ENCODE data around the gene OR10G6. TPM values are rescaled to one million over a fixed set of nuclear protein-coding genes. Genes with fewer than 3 reads are reported as not detected.
"Not testable (repeated sequence)": the region's sequence is repeated elsewhere in the genome, so short reads cannot be mapped to it uniquely, and the experiment has no call there.

Gene OR10G6, protein sequence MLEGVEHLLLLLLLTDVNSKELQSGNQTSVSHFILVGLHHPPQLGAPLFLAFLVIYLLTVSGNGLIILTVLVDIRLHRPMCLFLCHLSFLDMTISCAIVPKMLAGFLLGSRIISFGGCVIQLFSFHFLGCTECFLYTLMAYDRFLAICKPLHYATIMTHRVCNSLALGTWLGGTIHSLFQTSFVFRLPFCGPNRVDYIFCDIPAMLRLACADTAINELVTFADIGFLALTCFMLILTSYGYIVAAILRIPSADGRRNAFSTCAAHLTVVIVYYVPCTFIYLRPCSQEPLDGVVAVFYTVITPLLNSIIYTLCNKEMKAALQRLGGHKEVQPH
- total RNA-seq, result not detected in 2 replicates
- polyA plus RNA-seq (2012), result not detected

DNA sequence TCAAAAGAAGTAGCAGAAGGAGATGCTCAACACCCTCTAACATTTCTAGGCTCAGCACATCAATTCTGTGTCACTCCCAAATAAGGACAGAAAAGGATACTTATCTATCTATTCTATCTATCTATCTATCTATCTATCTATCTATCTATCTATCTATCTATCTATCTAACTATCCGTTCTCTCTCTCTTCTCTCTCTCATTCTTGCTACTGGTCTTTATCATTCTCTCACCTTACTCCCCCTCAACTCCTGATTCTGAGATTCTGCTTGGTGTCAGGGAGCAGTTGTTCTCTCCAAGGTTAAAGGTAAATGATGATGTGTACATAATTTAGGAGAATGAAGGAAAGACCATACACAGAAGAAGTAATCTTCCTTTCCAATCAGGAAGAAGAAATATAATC is at the start of gene OR10G6:
TSS of gene OR10G6 (minus strand) at position 43 of the 400 bp plus-strand sequence. CDS start at position 43, 0 bp downstream.
- no peak for DNase-seq (ENCODE audit: low read depth)

DNA sequence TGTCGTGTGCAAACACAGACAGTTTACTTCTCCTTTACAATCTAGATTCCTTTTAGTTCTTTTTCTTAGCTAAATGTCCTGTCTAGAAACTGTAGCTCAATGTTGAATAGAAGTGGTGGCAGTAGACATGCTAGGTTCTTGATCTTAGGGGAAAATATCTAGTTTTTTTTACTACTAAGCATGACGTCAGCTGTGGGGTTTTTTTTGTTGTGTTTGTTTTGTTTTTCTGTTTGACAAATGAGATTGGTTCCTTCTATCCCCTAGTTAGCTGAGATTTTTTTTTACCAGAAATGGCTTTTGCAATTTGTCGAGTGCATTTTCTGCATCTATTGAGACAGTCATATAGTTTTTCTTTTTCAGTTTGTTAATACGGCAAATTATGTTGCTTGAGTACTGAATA is 48.5 kb upstream of the OR10G6 start:
- no peak for DNase-seq (ENCODE audit: low read depth)

DNA sequence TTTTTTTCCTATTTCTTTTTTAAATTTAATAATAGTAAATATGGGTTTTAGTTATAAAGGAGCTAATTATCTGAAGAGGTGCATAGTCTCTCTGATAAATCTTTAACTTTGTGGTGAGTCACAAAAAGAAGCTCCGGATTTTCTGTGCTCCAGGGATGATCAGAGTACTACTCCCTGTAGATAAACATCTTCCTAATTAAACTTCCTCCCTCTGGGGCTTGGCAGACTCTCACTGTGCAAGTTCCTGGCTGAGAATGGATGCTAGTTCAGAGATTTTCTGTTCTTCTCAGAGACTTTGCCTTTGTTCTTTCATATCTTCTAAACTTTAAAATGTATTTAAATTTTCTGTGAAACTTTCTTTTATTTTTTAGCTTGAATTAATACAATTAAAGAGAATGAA is 46.3 kb upstream of the OR10G6 start, which contains the start of gene OR10G7:
TSS of gene OR10G7 (minus strand) at position 72 of the 400 bp plus-strand sequence. CDS start 2,324 bp downstream, outside the sequence.
- DNase-seq (ENCODE audit: low read depth), result no peak

DNA sequence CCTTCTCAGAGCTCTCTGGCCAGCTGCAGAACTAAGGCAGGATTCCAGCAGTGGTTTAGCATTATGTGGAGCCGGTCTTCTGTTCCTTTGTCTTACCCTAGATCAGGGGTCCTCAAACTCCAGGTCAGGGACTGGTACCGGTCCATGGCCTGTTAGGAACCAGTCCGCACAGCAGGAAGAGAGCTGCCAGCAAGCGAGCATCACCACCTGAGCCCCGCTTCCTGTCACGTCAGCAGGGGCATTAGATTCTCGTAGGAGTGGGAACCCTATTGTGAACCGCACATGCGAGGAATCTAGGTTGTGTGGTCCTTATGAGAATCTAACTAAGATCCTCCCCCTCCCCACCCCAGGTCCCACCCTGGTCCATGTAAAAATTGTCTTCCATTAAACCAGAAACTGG is 44.6 kb upstream of the OR10G6 start:
- DNase-seq (ENCODE audit: low read depth), result no peak

DNA sequence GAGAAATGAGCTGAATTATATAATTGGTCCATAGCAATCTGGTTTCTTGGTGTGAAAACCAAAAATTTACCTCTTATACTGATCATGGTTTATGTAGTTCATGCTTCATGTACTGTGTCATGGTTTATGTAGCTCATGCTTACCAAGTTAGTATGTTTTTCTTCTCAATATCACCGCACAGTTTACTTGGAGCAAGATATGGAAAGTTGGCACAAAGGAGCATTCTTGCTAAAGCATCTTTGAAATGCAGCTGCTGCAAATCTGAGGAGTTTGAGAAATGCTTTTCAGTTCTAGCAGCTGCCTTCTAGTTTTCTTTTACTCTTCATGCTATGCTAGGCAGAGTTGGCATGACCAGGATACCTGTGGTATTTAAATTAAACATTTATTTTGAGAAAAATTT is 41.7 kb upstream of the OR10G6 start:
- peak; percentile 2 for DNase-seq (ENCODE audit: low read depth)

DNA sequence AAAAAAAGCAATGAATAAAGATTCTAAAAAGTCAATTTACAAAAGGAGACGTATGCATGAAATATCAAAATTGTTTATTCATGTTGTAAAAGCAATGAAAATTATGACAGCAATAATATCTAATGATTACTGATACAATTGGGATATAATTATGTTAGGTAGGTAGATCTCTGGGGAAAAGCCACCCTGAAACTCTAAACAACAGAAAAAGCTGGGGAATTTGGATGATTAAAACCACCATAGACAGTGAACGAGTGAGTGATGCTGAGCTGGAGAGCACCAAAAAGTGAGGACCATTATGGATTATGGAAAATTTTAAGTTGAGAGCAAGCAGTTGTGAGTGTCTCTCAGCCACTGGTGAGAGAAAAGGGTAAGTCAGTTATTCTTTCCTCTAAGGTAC is 31.5 kb upstream of the OR10G6 start, which contains the start of gene OR10G8:
TSS of gene OR10G8 (plus strand) at position 301 of the 400 bp plus-strand sequence. CDS start 2,825 bp downstream, outside the sequence.
- no peak for DNase-seq (ENCODE audit: low read depth)

DNA sequence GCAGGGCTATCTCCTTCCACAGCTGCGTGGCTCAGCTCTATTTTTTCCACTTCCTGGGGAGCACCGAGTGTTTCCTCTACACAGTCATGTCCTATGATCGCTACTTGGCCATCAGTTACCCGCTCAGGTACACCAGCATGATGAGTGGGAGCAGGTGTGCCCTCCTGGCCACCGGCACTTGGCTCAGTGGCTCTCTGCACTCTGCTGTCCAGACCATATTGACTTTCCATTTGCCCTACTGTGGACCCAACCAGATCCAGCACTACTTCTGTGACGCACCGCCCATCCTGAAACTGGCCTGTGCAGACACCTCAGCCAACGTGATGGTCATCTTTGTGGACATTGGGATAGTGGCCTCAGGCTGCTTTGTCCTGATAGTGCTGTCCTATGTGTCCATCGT is 20.9 kb upstream of the OR10G6 start:
- not testable (repeated sequence) for DNase-seq (ENCODE audit: low read depth)

DNA sequence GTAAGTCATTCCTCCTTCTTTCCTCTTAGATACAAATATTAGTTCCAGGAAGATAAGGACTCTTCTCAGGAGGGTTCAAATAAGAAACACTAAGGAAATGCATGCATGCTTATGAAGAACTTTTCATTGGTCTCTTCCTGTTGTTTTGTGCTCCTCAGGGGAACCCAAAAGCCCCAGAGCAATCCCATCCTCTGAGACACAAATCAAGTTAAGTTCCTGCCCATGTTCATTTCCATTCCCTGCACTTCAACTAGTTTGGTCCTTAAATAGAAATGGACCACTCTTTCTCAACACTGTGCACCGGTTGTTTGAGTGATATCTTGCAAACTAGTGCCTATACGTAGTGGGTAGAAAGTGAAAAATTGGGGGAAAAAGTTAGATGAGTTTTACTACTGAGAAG is 17.7 kb upstream of the OR10G6 start, which contains the start of gene OR10G4:
TSS of gene OR10G4 (plus strand) at position 301 of the 400 bp plus-strand sequence. CDS start 2,578 bp downstream, outside the sequence.
- DNase-seq (ENCODE audit: low read depth), result no peak

DNA sequence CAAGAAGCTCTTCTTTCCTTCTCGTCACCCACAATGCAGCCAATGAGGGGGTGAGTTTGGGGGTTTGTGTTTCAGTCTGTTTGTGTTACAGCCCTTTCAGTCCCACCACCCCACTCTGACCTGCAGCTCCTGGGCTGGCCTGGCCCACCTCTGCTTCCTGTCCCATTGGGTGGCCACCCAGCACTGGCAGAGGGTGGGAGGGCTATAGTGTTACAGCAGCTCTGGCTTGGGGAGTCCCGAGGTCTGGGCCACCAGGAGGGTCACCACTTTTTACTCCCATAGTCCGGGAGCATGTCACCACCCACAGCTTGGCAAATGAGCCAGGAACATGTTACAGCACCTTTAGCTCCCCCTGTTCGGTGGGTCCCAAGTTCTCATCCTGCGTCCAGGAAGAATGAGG is 15.7 kb downstream of the OR10G6 start:
- DNase-seq (ENCODE audit: low read depth), result no peak

DNA sequence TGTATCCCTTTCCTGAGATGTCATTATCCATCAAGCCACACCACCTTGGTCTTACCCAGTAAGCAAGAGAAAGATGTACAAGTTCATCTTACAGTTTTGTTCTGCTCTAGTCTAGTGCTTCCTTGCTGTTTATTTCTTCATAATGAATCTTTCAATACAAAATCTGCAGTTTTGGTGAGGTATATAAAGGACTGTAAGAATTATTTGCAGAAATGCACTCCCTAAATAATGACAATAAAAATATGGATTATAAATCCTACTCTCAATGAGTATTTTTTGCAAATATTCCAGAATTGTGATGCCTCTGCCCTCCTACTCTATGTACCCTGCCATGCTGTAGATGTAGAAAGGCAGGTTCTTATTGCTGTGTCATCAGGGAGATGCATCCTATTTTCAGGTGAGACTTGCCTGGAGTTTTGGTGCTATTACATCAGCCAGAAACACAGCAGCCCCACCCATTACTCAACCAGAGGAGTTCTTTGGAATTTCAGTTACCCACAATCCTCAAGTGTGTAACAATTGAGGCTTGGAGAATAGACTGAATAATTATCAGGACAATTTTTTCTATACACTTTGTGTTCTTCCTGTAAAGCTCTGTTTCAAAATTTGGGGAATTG is 17.1 kb downstream of the OR10G6 start, which contains the start of gene OR10S1:
TSS of gene OR10S1 (minus strand) at position 51 of the 617 bp plus-strand sequence. CDS start 117 bp downstream, outside the sequence.
- no peak for DNase-seq (ENCODE audit: low read depth)

DNA sequence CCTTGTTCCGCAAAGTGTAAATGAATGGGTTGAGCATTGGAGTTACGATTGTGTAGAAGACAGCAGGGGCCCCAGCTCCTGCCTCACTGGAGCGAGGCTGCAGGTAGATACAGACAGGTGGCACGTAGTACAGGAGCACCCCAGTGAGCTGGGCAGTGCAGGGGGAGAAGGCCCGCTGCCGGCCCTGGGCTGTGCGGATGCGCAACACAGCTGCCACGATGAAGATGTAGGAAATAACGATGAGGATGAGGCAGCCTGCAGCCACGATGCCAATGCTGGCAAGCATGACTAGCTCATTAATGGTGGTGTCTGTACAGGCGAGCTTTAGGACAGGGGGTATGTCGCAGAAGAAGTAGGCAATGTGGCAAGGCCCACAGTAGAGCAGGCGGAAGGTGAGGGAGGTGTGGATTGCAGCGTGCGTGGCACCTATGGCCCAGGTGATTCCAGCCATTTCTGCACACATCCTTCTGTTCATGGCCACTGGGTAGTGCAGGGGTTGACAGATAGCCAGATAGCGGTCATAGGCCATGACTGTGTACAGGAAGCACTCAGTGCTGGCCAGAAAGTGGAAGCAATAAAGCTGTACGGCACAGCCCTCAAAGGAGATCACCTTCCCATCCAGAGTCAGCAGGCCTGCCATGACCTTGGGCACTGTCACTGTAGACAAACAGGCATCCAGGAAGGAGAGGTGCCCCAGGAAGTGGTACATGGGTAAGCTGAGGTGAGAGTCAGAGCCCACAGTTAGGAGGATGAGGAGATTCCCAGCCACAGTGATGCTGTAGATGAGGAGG is 18.0 kb downstream of the OR10G6 start:
- no peak for DNase-seq (ENCODE audit: low read depth)

DNA sequence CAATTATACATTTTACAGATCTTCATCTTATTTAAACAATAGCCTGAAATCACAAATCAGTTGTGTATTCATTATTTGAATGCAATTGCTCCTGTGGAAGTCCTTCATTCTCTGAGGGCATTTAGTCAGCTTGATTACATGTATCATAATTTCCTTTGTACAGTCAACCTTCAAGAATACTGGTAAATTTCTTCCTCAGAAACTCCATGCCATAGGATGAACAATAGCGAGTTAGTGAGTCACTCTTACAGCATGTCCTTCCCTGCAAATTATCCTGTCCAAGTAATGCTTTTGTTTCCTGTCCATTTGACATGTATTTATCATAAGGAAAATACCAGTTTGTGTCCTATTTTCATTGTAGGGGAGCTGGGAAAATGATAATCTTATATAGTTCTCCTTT is 21.1 kb downstream of the OR10G6 start:
- DNase-seq (ENCODE audit: low read depth), result no peak

DNA sequence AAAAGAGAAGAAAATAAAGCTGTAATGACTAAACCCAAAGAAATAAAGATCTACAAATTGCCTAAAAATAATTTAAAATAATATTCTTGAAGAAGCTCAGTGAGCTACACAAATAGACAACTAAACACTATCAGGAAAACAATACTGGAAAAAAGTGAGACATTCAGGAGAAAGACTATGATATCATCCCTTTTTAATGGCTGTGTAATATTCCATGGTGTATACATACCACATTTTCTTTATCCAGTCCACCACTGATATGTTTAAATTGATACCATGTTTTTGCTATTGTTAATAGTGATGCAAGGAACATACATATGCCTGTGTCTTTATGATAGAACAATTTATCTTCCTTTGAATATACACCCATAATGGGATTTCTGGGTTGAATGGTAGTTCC is 38.2 kb downstream of the OR10G6 start:
- DNase-seq (ENCODE audit: low read depth), result no peak

DNA sequence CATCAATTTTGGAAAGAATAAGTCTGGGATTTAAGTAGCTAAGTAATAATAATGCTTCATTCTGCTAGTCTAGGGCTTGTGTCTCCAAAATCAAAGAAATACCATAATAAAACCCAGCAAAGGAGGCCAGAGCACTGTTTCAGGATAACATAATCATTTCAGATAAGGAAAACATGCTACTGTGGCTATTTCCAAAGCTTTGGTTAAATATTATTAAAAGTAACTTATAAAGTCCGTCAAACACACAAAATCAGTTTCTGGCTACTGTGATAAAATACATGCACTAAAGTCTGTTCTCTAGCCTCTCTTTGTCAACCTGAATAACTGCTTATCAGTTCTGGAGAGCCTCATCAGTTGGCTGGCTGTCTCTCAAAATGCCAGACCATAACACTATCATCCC is 49.8 kb downstream of the OR10G6 start:
- DNase-seq (ENCODE audit: low read depth), result no peak

Other genes with a start within 250 kb of the OR10G6 start
- gene OR6X1, start 240.6 kb downstream of the OR10G6 start, total RNA-seq, result not detected in 2 replicates
- gene OR6M1, start 188.8 kb downstream of the OR10G6 start, total RNA-seq, result not detected in 2 replicates
- not detected in 2 replicates for gene TMEM225, start 109.5 kb downstream of the OR10G6 start, total RNA-seq
- not detected in 2 replicates for gene OR8D4, start 93.0 kb downstream of the OR10G6 start, total RNA-seq
- gene OR4D5, start 55.5 kb downstream of the OR10G6 start, total RNA-seq, result not detected in 2 replicates
- gene OR6T1, start 51.3 kb downstream of the OR10G6 start, total RNA-seq, result not detected in 2 replicates
- not detected in 2 replicates for gene OR10S1, start 17.4 kb downstream of the OR10G6 start, total RNA-seq
- not detected in 2 replicates for gene OR10G4, start 17.8 kb upstream of the OR10G6 start, total RNA-seq
- not detected in 2 replicates for gene OR10G9, start 27.9 kb upstream of the OR10G6 start, total RNA-seq
- not detected in 2 replicates for gene OR10G8, start 31.6 kb upstream of the OR10G6 start, total RNA-seq
- gene OR10G7, start 46.2 kb upstream of the OR10G6 start, total RNA-seq, result not detected in 2 replicates
- 12.3 and 44.1 TPM in 2 replicates for gene VWA5A, start 120.3 kb upstream of the OR10G6 start, total RNA-seq
- gene OR10D3, start 188.2 kb upstream of the OR10G6 start, total RNA-seq, result not detected in 2 replicates
- gene OR8G1, start 245.9 kb upstream of the OR10G6 start, total RNA-seq, result not detected in 2 replicates

Measured in myocyte (in vitro differentiated cells).